Sciatic nerve (tissue), 2 donors: ENCODE measurements around the gene MMP25. TPM values are rescaled to one million over a fixed set of nuclear protein-coding genes. Genes with fewer than 3 reads are reported as not detected.
"Not testable (repeated sequence)": the region's sequence is repeated elsewhere in the genome, so short reads cannot be mapped to it uniquely, and the experiment has no call there.

Experiments
- ATAC-seq: fragments of 200-7000 bp; cut with Tn5 transposase; one replicate; pipeline ENCODE4 v1.9.1; 2020; ENCODE audit warnings: mild to moderate bottlenecking, moderate library complexity
- DNase-seq: peaks from one replicate; pipeline ENCODE4 v3.0.0-alpha.2; 2020; ENCODE audit warnings: low spot score
- intact Hi-C: fragments of 100-400 bp; cut with DNase I; formaldehyde crosslinking; loops from one replicate; pipeline ENCODE4 v1.14.2; 2022
- total RNA-seq: library from RNA; stranded (reverse); fragmentation: NEBNext Ultra II Directional; extraction: Animal tissue kit (Norgen Biotek cat#: 25700); gene quantifications from one replicate; pipeline ENCODE4 v1.2.1, GENCODE V29; 2021
- donor health status: DM: no; HTN: no; CAD: no.
- donor health status: DM: no; HTN: no; CAD: no.

Gene MMP25
- total RNA-seq, 1 donor from 2014 or later, result 9.1 TPM

GRCh38 chr16:3065069-3065741, 18.8 kb downstream of the MMP25 start, which contains the start of gene IL32:
Gene IL32 (plus strand): TSS chr16:3065640. CDS start chr16:3065812, 172 bp downstream.
- DNase-seq (no peak), ATAC-seq (peak; percentile 65)
- intact Hi-C loops, result no loop called here

DNA sequence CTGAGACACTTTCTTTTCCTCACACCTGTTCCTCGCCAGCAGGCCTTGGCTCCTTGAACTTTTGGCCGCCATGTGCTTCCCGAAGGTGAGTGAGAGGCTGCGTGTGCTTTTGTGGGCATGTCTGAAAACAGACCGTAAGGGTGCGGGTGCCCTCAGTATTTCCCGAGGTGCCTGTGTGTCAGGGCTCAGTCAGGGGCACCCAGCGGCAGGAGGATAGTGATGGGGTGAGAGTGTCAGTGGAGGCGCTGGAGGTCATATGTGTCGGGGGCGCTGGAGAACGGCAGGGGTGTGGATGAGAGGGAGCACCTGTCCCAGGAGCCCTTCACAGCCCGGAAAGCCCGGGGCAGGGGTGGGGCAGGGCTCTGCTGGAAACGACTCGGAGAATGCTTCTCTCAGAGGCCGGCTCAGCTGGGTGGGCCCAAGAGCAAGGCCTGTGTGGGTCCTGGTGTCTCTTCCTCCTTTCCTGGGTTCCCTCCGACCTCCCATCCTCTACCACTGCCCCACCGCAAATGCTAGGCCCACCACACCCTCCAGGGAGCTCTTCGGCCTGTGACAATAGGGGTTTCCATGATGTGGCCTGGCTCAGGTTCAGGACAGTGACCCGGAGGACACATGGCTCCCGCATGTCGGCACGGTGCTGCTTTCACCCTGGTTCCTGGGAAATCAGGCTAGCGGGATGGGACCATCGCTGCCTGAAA, 19.5 kb downstream of the MMP25 start:
- DNase-seq, result no peak
- intact Hi-C loops, result no loop called here
- ATAC-seq, result no peak

DNA sequence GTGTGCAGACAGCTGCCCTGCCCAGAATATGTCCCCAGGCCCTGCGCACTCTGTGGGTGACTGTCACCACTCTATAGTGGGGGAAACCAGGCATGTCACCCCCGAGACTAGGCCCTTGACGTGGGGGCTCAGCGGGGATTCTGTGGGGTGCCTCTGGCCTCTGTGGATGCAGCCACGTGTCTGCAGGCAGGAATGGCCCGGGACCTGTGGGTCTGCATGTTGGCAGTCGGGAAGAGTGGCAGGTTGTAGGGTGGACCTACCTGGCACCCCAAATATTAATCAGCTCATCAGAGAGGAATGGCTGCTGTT, 20.0 kb downstream of the MMP25 start:
- intact Hi-C loops, result no loop called here
- no peak for ATAC-seq
- DNase-seq, result no peak

- ATAC-seq (no peak), DNase-seq (no peak)
- intact Hi-C loops, result no loop called here
Measured at GRCh38 chr16:3068487-3068886, 22.1 kb downstream of the MMP25 start.

DNA sequence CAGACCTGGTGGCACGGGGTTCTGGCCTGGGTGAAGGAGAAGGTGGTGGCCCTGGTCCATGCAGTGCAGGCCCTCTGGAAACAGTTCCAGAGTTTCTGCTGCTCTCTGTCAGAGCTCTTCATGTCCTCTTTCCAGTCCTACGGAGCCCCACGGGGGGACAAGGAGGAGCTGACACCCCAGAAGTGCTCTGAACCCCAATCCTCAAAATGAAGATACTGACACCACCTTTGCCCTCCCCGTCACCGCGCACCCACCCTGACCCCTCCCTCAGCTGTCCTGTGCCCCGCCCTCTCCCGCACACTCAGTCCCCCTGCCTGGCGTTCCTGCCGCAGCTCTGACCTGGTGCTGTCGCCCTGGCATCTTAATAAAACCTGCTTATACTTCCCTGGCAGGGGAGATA, 22.8 kb downstream of the MMP25 start:
- ATAC-seq, intact Hi-C loops, DNase-seq: not testable (repeated sequence)

GRCh38 chr16:3070608-3071111, 24.3 kb downstream of the MMP25 start:
- intact Hi-C loops, result no loop called here
- DNase-seq (no peak), ATAC-seq (no peak)

GRCh38 chr16:3071655-3072054, 25.3 kb downstream of the MMP25 start:
- intact Hi-C loops, result no loop called here
- DNase-seq (no peak), ATAC-seq (no peak)

GRCh38 chr16:3072148-3072547, 25.8 kb downstream of the MMP25 start:
- intact Hi-C loops, ATAC-seq, DNase-seq: not testable (repeated sequence)

GRCh38 chr16:3072576-3073263, 26.4 kb downstream of the MMP25 start:
- intact Hi-C loops, DNase-seq, ATAC-seq: not testable (repeated sequence)

DNA sequence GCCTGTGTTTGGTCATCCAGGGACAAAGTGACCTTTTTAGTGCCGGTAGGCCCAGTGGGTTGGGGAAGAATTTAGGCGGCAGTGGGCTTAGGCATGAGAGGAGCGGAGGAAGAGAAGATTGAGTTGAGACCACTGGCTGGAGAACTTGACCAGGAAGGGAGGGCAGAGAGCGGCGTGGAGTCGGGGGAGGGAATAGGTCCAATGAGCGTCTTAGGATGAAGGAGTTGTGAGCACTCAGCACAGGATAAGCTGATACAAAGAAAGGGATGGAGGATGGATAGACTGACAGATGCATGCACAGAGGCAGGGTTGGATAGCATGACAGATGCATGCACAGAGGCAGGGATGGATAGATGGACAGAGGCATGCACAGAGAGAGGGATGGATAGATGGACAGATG, 27.1 kb downstream of the MMP25 start:
- intact Hi-C loops, result no loop called here
- no peak for ATAC-seq
- DNase-seq, result no peak

GRCh38 chr16:3074860-3075522, 28.6 kb downstream of the MMP25 start:
- DNase-seq, result no peak
- ATAC-seq, result peak; percentile 49
- intact Hi-C loops, result no loop called here

- DNase-seq (no peak), ATAC-seq (peak; percentile 13)
- intact Hi-C loops, result no loop called here
Measured at GRCh38 chr16:3075523-3075915, 29.2 kb downstream of the MMP25 start.

DNA sequence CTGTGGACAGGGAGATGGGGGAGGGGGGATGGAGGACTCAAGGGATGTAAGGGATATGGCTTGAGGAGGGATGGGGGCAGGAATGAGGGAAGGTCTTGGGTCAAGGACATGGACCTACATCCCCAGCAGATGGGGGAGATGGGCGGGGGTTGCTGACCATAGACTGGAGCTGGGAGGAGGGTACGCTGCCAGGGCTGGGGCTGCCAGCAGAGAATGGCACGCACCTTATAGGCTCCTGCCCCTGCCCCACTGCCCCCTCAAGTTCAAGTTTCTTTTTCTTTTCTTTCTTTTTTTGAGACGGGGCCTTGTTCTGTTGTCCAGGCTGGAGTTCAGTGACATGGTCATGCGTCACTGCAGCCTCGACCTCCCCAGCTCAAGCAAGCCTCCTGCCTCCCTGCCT, 29.6 kb downstream of the MMP25 start:
- DNase-seq, intact Hi-C loops, ATAC-seq: not testable (repeated sequence)

DNA sequence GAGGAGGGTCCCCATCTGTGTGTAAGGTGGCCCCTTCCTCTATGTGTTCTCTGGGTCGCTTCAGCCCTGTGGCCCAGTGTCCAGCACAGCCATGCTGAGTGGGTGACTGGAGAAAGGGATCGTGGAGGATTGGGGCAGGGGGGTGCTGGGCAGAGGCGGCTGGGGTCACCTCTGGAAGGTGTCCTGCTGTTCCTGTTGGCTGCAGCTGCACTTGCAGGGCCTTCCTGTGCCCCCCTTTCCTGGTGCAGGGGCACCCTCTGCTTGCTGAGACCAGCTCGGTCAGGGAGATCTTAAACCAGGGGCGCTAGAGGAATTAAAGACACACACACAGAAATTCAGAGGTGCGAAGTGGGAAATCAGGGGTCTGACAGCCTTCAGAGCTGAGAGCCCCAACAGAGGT, 30.2 kb downstream of the MMP25 start:
- ATAC-seq (no peak), DNase-seq (no peak)
- intact Hi-C loops, result no loop called here

DNA sequence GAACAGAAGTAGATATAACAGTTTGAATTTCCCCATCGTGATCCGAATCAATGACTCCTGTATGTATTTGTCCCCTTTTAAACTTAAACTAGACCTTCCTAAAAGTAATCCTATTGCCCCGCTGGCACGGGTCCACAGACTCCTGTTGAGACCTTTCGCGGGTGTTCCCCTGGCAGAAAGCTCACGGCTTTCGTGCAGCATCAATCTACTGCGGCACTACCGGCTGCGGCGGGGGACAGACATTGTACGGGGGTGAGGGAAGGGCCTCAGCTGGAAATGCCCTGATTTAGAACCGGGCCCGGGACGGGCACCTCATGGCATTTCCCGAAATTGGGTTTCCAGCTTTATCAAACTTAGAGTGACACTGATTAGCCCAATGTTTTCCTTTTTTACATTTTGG, 33.7 kb downstream of the MMP25 start:
- intact Hi-C loops, result loop anchor here (10.0 kb wide), 1 partner anchor 535 kb away; the partner anchor contains the start of gene SLX4
- DNase-seq (no peak), ATAC-seq (no peak)

GRCh38 chr16:3081957-3082356, 35.6 kb downstream of the MMP25 start:
- not testable (repeated sequence) for ATAC-seq, DNase-seq
- intact Hi-C loops, result loop anchor here (10.0 kb wide), 1 partner anchor 533 kb away; the partner anchor contains the start of gene SLX4

DNA sequence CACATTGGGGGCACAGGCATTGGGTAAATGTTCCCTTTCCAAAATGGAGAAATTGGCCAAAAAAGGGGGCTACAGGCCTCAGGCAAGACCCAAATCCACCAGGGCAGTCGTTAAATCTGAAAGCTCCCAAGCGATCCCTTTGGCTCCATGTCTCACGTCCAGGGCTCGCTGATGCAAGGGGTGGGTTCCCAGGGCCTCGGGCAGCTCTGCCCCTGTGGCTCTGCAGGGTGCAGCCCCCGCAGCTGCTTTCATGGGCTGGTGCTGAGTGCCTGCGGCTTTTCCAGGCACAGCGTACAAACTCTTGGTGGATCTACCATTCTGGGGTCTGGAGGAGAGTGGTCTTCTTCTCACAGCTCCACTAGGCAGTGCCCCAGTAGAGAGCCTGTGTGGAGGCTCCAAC, 37.0 kb downstream of the MMP25 start:
- ATAC-seq, DNase-seq: not testable (repeated sequence)
- intact Hi-C loops, result loop anchor here (10.0 kb wide), 1 partner anchor 531 kb away; the partner anchor contains the start of gene SLX4

DNA sequence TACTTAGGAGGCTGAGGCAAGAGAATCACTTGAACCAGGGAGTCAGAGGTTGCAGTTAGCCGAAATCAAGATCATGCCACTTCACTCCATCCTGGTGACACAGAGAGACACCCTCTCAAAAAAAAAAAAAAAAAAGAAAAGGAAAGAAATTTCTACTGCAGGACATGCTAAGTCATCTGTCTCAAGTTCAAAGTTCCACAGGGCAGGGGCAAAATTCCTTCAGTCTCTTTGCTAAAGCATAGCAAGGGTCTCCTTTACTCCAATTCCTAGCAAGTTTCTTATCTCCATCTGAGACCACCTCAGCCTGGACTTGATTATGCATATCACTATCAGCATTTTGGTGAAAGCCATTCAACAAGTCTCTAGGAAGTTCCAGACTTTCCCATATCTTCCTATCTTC, 38.1 kb downstream of the MMP25 start:
- ATAC-seq, result no peak

More for the DNA sequence above, 38.1 kb downstream of the MMP25 start:
- DNase-seq, result no peak
- intact Hi-C loops, result loop anchor here (10.0 kb wide), 1 partner anchor 530 kb away; the partner anchor contains the start of gene SLX4
